GM19023 (cell line): ENCODE results near the gene DMD.

Experiments used
- ATAC-seq: cut with Tn5 transposase; IDR thresholded peaks from one replicate; pipeline ENCODE4 v1.9.1; 2021; ENCODE audit warnings: mild to moderate bottlenecking, moderate library complexity; ENCODE audit not compliant: unreplicated experiment

DMD gene

GRCh38 chrX:32289356-32289755 lies 922.0 kb downstream of the DMD start:
- ATAC-seq, result no peak

- ATAC-seq, result no peak
Observed at GRCh38 chrX:32281853-32282252, 929.5 kb downstream of the DMD start.

- ATAC-seq, result no peak
Observed at GRCh38 chrX:32280921-32281320, 930.4 kb downstream of the DMD start.

- no peak for ATAC-seq
Observed at GRCh38 chrX:32280489-32280888, 930.9 kb downstream of the DMD start.

- ATAC-seq, result no peak
Observed at GRCh38 chrX:32276153-32276552, 935.2 kb downstream of the DMD start.

GRCh38 chrX:32269866-32270265 lies 941.5 kb downstream of the DMD start:
- ATAC-seq, result no peak

- ATAC-seq, result no peak
Observed at GRCh38 chrX:32268207-32268606, 943.1 kb downstream of the DMD start.

GRCh38 chrX:32267796-32268195 lies 943.6 kb downstream of the DMD start:
- no peak for ATAC-seq

GRCh38 chrX:32246675-32247074 lies 964.7 kb downstream of the DMD start:
- ATAC-seq, result peak; percentile 50

- ATAC-seq, result no peak
Observed at GRCh38 chrX:32195611-32196010, 1015.7 kb downstream of the DMD start.

GRCh38 chrX:32191316-32191715 lies 1020.0 kb downstream of the DMD start:
- no peak for ATAC-seq

- ATAC-seq, result no peak
Observed at GRCh38 chrX:32185160-32185559, 1026.2 kb downstream of the DMD start.

GRCh38 chrX:32183066-32183465 lies 1028.3 kb downstream of the DMD start:
- no peak for ATAC-seq

GRCh38 chrX:32176510-32176909 lies 1034.8 kb downstream of the DMD start:
- ATAC-seq, result no peak

GRCh38 chrX:32170481-32170880 lies 1040.9 kb downstream of the DMD start:
- ATAC-seq, result no peak

- ATAC-seq, result no peak
Observed at GRCh38 chrX:32155044-32155638, 1056.2 kb downstream of the DMD start.

- no peak for ATAC-seq
Observed at GRCh38 chrX:32153585-32153984, 1057.8 kb downstream of the DMD start.

- no peak for ATAC-seq
Observed at GRCh38 chrX:32150141-32150540, 1061.2 kb downstream of the DMD start.

GRCh38 chrX:32141841-32142240 lies 1069.5 kb downstream of the DMD start:
- ATAC-seq, result no peak

GRCh38 chrX:32139476-32139875 lies 1071.9 kb downstream of the DMD start:
- no peak for ATAC-seq

GRCh38 chrX:32137525-32137924 lies 1073.8 kb downstream of the DMD start:
- no peak for ATAC-seq

GRCh38 chrX:32126997-32127396 lies 1084.4 kb downstream of the DMD start:
- ATAC-seq, result no peak

GRCh38 chrX:32118832-32119231 lies 1092.5 kb downstream of the DMD start:
- no peak for ATAC-seq
